GM21360 (cell line): ENCODE data around the gene ADAMTSL5.
"Not testable (repeated sequence)": the region's sequence is repeated elsewhere in the genome, so short reads cannot be mapped to it uniquely, and the experiment has no call there.

Experiments
- ATAC-seq: cut with Tn5 transposase; IDR thresholded peaks from one replicate; pipeline ENCODE4 v1.9.1; 2021; ENCODE audit warnings: mild to moderate bottlenecking, moderate library complexity; ENCODE audit not compliant: unreplicated experiment

ADAMTSL5 gene, protein sequence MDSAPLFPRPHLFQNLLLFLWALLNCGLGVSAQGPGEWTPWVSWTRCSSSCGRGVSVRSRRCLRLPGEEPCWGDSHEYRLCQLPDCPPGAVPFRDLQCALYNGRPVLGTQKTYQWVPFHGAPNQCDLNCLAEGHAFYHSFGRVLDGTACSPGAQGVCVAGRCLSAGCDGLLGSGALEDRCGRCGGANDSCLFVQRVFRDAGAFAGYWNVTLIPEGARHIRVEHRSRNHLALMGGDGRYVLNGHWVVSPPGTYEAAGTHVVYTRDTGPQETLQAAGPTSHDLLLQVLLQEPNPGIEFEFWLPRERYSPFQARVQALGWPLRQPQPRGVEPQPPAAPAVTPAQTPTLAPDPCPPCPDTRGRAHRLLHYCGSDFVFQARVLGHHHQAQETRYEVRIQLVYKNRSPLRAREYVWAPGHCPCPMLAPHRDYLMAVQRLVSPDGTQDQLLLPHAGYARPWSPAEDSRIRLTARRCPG

DNA sequence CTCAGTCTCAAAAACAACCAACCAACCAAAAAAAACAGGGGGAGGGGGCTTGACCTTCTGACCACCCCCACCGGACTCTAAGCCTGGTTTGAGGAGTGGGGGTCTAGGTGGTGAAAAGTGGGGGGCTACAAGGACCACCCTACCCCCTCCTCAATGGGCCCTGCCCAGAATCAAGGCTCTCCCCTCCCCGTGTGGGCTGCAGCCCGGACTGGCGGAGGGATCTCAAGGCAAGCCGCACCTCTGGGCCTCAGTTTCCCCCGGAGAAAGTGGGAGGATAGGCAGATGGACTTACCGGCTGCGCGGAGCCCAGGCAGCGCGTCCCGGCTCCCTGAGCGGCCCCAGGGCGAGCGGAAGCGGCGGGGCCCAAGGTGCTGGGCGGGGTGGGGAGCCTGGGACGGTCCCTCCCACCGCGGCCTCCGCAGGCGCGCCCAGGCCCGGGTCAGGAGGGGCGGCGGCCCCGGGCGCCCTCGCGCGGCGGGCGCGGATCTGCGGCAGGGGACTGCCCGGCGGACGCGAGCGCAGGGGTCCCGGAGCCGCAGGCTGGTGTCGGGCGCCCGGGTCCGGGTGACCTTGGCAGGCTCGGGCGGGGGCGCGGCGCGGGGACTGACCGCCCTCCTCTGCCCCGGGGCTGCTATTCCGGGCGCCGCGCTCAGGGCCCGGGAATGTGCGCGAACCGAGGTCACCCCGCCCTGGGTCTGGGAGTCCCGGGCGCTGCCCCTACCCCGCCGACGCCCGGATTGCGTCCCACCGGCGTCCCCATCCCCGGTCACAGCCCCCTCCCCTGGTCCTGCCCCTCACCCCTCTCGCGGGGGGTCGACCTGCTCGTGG is at the start of gene ADAMTSL5:
TSS of gene ADAMTSL5 (minus strand) at position 349 of the 828 bp plus-strand sequence. CDS start 2,076 bp downstream, outside the sequence.
- ATAC-seq: no peak

DNA sequence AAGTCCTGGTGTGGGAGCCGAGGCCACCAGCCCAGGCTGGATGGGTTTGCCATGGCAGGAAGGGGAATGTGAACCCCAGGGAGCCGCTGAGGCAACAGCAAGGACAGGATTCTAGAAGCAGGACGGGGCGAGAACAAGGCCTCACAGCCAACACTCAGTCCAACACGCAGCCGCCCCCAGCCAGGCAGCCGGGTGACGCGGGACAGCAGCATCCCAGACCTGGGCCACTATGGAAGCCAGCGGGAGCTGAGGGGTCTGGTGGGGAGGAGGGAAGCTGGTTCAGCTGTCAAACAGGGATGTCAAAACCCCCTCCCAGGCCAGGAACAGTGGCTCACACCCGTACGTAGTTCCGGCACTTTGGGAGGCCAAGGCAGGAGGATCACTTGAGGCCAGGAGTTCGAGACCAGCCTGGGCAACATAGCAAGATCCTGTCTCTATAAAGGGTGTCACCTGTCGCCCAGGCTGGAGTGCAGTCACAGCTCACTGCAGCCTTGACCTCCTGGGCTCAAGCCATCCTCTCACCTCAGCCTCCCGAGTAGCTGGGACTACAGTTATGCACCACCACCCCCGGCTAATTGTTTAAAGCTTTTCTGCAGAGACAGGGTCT is 48.5 kb upstream of the ADAMTSL5 start:
- ATAC-seq: no peak

DNA sequence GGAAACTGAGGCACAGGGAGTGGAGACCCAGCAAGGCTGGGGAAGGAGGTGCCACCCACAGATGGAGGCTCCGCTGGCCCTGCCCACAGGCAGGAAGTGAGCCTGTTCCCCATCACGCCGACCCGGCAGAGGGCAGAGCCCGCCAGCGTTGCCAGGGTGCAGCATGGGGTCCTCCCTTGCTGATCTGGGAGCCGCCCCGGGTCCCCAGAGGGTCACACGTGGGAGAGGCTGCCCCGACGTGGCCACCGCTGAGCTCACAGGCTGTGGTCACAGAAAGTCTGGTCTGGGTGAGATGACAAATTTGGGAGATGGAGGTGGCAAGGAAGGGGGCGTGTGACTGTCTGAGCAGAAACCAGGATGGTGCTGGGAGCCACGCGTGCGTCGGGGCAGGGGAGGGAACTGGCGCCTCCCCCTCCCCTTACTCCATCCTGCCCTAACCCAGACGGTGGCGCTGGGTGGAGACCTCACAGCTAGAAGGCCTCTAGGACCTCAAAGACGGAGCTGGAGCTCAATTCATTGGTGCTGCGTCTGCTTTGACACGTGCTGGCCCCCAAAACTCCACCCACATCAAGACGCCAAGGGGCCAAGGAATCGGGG is 47.6 kb upstream of the ADAMTSL5 start:
- ATAC-seq: no peak

DNA sequence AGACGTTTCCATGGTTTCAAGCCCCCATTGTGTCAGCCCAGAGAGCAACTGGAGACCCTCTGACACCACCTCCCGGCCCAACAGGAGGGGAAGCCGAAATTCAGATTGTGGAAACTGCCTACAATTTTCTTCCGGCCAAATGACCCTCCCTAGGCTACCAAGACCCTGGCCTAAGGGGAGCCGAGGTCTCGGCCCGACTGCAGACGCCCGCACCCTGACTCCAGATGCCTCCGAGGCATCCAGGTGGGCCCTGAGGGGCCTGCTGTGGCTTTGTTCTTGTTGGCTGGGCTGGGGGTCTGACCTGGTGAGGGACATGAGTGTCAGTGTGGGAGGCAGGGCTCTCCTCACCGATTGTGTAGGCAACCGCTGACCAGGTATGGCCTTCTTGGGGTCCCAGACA is 45.7 kb upstream of the ADAMTSL5 start:
- ATAC-seq: no peak

DNA sequence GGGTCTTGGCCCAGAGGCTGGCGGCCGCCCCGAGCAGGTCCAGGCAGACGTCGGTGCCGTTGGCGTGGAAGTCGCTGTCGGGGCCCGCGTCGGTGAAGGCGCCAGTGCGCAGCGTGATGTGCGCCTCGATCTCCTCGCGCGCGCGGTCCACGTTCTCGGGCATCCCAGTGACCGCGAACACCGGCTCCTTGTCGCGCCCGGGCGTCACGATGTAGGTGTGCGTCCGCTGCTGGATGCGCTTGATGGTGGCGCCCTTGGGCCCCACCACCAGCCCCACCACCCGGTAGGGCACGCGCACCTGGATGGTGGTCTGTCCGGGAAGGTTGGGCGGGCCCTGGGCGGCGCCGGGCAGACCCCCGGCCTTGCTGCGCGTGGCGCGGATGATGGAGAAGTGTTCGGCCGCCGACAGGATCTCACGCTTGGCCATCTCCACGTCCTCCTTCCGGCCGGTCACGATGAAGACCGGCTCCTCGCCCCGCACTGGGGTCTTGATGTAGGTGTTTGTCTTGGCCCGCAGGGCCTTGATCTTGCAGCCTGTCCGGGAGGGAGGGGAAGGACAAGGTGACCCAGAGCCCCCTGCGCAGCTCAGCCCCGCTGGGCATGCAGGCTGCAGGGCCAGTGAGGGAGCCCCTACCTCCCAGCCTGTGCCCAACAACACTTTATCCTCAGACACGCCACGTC is 43.7 kb upstream of the ADAMTSL5 start:
- no peak for ATAC-seq

DNA sequence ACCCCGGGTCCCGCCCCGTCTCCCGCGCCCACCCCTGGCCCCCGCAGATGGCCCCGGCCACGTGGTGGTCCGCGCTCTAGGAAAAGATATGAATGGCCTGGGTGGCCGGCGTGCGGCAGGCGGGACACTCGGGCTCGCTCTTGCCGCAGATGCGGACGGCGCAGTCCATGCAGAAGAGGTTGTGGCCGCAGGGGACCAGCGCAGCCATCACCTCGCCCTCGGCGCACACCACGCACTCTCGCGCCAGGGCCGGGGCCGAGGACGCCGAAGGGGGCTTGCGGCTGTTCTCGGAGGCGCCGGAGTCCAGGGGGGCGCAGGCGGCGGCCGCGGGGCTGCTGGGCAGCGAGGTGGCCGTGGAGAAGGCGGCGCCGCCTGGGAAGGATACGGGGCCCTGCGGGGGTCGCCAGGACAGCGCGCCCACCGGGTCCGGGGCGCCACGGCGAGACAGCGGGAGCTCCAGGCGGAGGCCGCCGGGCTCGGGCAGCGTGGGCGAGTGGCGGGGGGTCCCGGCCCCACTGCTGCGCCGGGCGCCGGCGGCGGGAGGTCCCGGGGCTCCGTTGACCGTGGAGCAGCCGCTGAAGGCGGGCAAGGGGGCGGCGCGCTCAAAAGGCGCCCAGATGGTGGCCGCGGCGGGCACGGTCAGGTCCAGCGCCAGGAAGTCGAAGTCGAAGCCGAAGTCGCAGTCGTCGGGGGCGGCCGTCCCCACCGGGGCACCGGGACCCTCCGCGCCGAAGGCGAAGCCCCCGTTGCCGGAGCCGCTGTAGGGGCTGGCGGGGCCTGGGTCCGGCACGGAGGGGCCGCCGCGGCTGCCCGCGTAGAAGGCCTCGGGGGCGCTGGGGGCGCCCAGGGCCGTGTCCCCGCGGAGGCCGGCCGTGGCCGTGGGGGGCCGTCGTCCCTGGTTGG is 42.9 kb upstream of the ADAMTSL5 start:
- no peak for ATAC-seq

DNA sequence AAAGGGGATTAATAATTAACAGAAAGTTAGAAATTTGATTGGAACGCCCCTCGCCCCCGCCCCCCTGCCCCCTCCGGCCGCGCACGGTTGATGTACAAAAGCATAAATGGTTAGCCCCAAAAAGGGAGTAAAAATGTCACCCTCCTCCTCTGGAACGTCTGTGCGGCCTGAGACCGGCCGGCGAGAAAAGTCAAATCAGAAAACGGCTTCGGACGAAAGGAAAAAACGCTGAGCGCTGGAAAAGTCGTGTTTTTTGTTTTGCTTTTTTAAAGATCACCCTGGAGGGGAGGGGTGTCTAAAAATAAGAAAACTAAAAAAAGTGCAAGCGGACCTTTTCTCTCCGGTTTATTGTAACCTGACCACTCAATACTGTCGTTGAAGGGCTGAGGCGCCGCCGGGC is 42.1 kb upstream of the ADAMTSL5 start:
- ATAC-seq: no peak

DNA sequence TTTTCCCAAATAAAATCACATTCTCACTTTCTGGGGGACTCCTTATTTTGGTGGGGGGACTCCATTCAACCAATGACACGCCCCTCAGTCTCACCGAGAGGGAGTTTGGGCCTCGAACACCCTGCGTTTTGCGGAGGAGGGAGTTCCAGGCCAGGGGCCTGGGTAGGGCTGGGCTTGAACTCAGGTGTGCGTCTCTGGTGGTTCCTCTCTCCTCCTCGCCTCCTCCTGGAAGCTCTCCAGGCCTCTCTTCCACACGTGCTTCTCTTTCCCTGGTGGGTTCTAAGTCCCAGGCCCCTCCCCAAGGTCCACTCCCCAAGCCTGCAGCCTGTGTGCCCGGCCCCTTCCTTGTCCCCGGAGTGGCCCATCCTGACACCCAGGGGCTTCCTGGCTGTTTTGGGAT is 40.6 kb upstream of the ADAMTSL5 start:
- no peak for ATAC-seq

DNA sequence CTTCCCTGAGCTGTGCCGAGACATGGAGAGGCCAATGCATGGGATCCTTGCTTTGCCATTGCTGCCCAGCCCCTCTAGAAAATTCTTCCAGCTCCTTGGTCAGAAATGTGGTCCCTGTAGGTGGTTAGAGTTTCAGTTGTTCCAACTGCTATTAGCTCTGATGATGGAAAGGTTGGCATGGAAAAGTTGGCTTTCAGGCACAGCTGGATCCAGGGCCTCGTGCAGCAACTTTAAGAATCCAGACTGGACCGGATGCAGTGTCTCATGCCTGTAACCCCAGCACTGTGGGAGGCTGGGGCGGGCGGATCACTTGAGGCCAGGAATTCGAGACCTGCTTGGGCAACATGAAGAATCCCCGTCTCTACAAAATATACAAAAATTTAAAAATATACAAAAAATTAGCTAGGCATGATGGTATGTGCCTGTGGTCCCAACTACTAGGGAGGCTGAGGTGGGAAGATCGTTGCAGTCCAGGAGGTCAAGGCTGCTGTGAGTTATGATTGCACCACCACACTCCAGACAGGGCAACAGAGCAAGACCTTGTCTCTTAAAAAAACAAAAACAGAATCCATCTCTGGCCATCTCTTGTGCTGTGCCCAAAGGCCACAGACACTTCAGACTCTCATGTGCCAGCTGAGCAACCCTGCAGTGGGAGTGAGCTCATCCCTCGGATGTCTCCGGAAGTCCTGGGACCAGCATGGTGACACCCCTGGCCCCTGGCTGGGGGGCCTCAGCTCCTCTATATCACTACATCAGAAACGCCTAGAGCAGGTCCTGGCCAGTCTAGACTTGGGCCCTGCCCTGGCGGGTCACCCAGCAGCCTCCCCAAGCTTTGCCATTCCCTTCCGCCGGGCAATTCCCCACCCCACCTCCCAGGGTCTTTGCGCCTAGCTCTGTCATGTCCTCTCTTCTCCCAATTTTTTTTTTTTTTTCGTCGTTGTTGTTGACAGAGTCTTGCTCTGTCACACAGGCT is 38.5 kb upstream of the ADAMTSL5 start:
- no peak for ATAC-seq

DNA sequence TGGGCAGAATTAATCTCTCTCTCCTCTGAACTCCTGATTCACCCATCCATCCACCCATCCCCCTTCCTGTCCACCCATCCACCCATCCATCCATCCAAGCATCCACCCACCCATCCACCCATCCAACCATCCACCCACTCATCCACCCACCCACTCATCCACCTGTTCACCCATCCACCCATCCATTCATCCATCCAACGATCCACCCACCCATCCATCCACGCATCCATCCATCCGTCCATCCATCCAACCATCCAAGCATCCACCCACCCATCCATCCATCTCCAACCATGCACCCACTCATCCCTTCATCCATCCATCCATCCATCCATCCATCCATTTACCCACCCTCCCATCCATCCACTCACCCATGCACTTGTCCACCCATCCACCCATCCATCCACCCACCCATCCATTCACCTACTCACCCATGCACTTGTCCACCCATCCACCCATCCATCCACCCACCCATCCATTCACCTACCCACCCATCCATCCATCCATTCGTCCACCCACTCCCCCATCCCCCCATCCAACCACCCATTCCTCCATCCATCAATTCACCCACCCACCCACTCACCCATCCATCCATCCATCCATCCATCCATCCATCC is 36.6 kb upstream of the ADAMTSL5 start:
- ATAC-seq: no peak

DNA sequence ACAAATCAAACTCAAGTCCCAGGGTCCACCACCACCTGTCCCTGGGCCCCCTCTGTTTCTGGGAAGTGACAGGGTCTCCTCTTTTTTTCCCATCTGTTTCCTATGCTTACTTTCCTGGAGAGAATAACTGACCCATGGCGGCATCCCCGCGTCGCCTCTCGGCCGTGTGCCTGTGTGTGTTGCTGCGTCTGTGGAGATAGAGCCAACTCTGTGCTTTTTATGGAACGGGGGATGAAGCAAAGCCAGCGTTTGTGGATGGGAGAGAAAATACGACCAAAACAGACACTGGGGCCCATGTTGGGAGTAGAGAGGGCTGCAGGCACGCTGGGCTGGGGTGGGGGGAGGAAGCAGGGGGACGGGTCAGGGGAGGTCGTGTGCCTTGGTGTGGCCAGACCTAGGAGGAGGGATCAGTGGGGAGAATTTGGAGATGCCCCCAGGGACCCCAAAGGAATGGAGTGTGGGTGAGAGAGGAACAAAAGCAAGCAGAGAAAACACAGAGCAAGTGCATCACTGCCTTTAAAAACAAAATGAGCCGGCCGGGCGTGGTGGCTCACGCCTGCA is 27.6 kb upstream of the ADAMTSL5 start:
- ATAC-seq: no peak

DNA sequence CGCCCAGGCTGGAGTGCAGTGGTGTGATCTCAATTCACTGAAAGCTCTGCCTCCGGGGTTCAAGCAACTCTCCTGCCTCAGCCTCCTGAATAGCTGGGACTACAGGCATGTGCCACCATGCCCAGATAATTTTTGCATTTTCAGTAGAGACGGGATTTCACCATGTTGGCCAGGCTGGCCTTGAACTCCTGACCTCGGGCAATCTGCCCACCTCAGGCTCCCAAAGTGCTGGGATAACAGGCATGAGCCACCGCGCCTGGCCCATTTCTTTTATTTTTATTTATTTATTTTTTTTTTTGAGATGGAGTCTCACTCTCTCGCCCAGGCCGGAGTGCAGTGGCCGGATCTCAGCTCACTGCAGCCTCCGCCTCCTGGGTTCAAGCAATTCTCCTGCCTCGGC is 26.9 kb upstream of the ADAMTSL5 start:
- ATAC-seq: not testable (repeated sequence)

DNA sequence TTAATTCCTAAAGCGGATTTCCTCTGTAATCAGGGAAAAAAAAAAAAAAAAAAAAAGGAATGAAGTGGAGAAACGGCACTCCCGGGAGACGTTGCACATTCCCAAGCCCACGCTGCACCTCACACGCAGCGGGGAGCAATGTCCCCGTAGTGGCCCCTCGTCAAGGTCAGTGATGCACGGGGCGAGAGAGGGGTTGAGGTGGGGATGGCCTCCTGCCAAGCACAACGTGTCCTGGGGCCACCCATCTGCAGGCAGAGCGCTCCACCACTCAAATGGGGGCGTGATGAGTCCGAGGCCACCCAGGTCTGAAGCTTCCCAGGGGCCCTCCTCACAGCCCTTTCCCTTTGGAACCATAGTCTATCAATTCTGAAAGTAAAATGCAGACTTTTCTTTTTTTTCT is 26.2 kb upstream of the ADAMTSL5 start:
- no peak for ATAC-seq

DNA sequence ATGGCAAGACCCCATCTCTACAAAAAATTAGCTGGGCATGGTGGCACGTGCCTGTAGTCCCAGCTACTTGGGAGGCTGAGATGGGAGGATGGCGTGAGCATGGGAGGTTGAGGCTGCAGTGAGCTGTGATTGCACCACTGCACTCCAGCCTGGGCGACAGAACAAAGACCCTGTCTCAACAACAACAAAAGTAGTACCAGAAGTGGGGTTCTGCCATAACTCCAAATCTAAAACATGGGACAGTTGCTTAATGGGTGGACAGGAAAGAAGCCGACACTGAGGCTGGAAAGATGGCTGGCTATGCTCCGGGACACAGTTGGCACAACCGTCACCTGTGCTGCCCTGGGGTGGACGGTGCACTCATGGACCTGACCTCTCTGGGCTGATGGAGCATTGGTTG is 22.9 kb upstream of the ADAMTSL5 start:
- not testable (repeated sequence) for ATAC-seq

DNA sequence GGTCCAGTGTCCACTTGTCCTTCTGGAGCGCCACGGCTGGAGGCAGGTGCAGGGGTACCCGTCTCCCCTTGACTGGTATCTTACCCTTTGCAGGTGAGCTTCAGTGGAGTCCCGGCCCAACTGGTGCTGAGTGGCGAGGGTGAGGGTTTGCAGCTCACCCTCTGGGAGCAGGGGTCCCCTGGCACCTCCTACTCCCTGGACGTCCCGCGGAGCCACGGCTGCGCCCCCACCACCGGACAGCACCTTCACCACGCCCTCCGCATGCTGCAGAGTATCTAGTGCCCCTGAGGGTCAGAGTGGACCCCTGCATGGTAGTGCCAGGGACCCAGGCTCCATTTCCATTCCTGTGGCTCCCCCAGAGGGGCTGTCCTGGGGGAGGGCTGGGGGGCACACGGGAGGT is 22.2 kb upstream of the ADAMTSL5 start:
- ATAC-seq: no peak

DNA sequence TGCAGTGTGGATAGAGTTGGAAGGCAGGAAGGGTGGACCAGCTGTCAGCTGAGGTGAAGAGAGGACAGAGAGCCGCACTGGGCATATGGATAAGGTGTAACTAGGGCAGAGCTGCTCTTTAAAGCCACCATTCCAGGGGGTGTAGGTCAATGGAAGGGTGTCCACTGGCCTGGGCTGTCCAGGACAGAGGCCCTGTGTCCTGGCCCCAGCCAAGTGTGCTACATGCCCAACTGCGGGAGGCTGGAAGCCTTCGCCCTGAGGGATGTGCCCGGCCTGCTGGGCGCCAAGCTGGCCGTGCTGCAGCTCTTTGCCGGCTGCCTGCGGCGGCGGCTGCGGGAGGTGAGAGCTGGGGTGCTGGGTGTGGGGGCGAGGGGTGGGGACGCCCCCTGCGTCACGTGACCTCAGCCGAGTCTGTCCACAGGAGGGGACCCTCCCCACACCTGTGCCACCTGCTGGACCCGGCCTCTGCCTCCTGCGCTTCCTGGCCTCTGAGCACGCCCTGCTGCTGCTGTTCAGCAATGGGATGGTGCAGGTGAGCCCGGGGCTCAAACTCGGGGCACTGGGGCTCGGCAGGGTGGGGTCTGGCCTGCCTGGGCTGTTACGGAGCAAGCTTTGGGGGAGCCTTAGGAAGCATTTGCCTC is 20.8 kb upstream of the ADAMTSL5 start:
- no peak for ATAC-seq

DNA sequence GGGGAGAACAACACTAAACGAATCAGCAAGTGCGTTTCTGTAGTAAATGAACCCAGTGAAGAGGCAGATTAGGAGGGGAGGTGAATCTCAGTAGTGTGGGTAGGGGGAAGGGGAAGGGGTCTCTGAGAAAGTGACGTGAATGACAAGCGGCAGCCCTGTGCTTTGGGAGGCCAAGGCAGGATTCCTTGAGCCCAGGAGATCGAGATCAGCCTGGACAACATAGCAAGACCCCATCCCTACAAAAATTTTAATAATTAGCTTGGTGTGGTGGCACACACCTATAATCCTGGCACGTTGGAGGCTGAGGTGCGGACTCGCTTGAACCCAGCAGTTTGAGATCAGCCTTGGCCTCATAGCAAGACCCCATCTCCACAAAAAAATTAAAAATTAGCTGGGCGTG is 19.2 kb upstream of the ADAMTSL5 start:
- no peak for ATAC-seq
